Astrocyte (in vitro differentiated cells and primary cell): ENCODE measurements around the gene GRIK3.

Experiments
- CTCF ChIP-seq: IDR thresholded peaks from 2 replicates; pipeline ENCODE4 v1.5.1; 2011; ENCODE audit warnings: low read depth, mild to moderate bottlenecking, inconsistent platforms, low read length, moderate library complexity; ENCODE audit not compliant: insufficient read depth
- EZH2 ChIP-seq: IDR thresholded peaks from 2 replicates; pipeline ENCODE4 v1.6.1; 2012; ENCODE audit warnings: mild to moderate bottlenecking, low read length, inconsistent platforms; ENCODE audit not compliant: insufficient read depth

GRCh38 chr1:37021502-37021901 is 12.8 kb downstream of the GRIK3 start:
- TF ChIP-seq CTCF, result no peak
- no peak for TF ChIP-seq EZH2
